ENCODE results near the gene TMEM117.

DNA sequence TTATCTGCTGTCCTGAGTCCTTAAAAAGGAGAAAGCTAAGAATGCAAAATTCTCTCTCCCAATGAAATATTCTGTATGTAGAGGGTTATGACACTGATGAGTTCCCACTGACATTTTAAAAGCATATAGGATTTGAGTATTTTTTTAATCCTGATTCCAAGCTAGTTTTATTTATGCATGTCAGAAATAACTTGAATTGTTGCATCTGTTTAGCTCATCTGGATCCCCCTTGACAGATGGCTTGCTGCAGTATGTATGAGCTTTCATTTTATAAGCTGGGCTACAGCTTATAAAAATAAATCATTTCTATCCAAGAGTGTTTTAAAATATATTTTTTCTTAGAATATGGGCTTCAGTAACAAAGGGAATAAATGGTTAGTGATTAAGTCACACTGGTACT is 545.0 kb downstream of the TMEM117 start:
- TF ChIP-seq, protein P1, sequence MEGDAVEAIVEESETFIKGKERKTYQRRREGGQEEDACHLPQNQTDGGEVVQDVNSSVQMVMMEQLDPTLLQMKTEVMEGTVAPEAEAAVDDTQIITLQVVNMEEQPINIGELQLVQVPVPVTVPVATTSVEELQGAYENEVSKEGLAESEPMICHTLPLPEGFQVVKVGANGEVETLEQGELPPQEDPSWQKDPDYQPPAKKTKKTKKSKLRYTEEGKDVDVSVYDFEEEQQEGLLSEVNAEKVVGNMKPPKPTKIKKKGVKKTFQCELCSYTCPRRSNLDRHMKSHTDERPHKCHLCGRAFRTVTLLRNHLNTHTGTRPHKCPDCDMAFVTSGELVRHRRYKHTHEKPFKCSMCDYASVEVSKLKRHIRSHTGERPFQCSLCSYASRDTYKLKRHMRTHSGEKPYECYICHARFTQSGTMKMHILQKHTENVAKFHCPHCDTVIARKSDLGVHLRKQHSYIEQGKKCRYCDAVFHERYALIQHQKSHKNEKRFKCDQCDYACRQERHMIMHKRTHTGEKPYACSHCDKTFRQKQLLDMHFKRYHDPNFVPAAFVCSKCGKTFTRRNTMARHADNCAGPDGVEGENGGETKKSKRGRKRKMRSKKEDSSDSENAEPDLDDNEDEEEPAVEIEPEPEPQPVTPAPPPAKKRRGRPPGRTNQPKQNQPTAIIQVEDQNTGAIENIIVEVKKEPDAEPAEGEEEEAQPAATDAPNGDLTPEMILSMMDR (conservative IDR thresholded peaks at IDR 0.05; ENCODE audit: low read length) = no peak
- TF ChIP-seq EZH2phosphoT487 (IDR thresholded peaks at IDR 0.05; ENCODE audit: borderline replicate concordance, low read depth, low read length) = no peak

All from OCI-LY7 (cell line).